SK-N-SH (cell line): ENCODE measurements around the gene RSPO4. TPM values are rescaled to one million over a fixed set of nuclear protein-coding genes. Genes with fewer than 3 reads are reported as not detected.

Source experiments
- CTCF ChIA-PET: fragments of 300-600, 350-600 bp; formaldehyde crosslinking; extraction: SDS; loops from one replicate; lab custom pipeline; 2021; lab: Yijun Ruan, JAX
- POLR2A ChIA-PET: fragments of 350-600 bp; sonication (Branson Sonifier 250); formaldehyde crosslinking; extraction: SDS; loops from one replicate; lab custom pipeline; 2020; ENCODE audit warnings: antibody characterized with exemption, inconsistent platforms; lab: Yijun Ruan, JAX
- DNase-seq: peaks from one replicate; pipeline ENCODE4 v3.0.0; 2012
- H2AFZ ChIP-seq: fragments of 200-600 bp; sonication (generic); 2 replicates; pipeline ENCODE4 v1.8.1; 2016; ENCODE audit warnings: antibody characterized with exemption, mild to moderate bottlenecking, low read depth
- H3F3A ChIP-seq: fragments of 200-600 bp; sonication (generic); replicated peaks from 2 replicates; pipeline ENCODE3; 2016; ENCODE audit warnings: antibody characterized with exemption, mild to moderate bottlenecking; ENCODE audit not compliant: insufficient read depth
- H3K27ac ChIP-seq, 2 experiments: fragments of 200-500 bp in 1 of 2; fragments of 200-600 bp in 1 of 2; sonication (Bioruptor generic) in 1 of 2; sonication (generic), shearing (Covaris generic) in 1 of 2; 2 replicates each; pipeline versions ENCODE4 v1.5.1 to v1.6.1; 2014 to 2016; ENCODE audit warnings: low read depth in 2 of 2, inconsistent platforms in 1 of 2, low read length in 1 of 2, mild to moderate bottlenecking in 1 of 2, mixed read lengths in 1 of 2
- H3K27me3 ChIP-seq: fragments of 200-600 bp; sonication (generic), shearing (Covaris generic); 2 replicates; pipeline ENCODE4 v1.6.1; 2016; ENCODE audit warnings: mixed run types; ENCODE audit not compliant: insufficient read depth
- H3K36me3 ChIP-seq, 2 experiments: fragments of 200-500 bp in 1 of 2; fragments of 200-600 bp in 1 of 2; sonication (Bioruptor generic) in 1 of 2; sonication (generic) in 1 of 2; replicated peaks in 1 of 2; 2 replicates each; pipeline versions ENCODE3 to v1.5.1; 2014 to 2016; ENCODE audit warnings: low read length in 1 of 2, mild to moderate bottlenecking in 1 of 2; ENCODE audit not compliant: insufficient read depth in 2 of 2, control insufficient read depth in 1 of 2
- H3K4me1 ChIP-seq, 2 experiments: fragments of 200-500 bp in 1 of 2; fragments of 200-600 bp in 1 of 2; sonication (Bioruptor generic) in 1 of 2; sonication (generic), shearing (Covaris generic) in 1 of 2; 2 replicates each; pipeline versions ENCODE4 v1.5.1 to v1.6.1; 2014 to 2016; ENCODE audit warnings: low read depth in 1 of 2, low read length in 1 of 2, mixed run types in 1 of 2; ENCODE audit not compliant: insufficient read depth in 2 of 2, control insufficient read depth in 1 of 2
- H3K4me2 ChIP-seq: fragments of 200-600 bp; sonication (generic), shearing (Covaris generic); 2 replicates; pipeline ENCODE4 v1.6.1; 2017; ENCODE audit warnings: mixed run types
- H3K4me3 ChIP-seq, 2 experiments: fragments of 200-500 bp in 1 of 2; fragments of 200-600 bp in 1 of 2; sonication (Bioruptor generic) in 1 of 2; sonication (generic), shearing (Covaris generic) in 1 of 2; 2 replicates each; pipeline versions ENCODE4 v1.5.1 to v1.8.1; 2014 to 2016; ENCODE audit warnings: low read depth in 2 of 2, inconsistent platforms in 1 of 2, low read length in 1 of 2, mild to moderate bottlenecking in 1 of 2, mixed read lengths in 1 of 2, moderate library complexity in 1 of 2
- H3K79me2 ChIP-seq: fragments of 200-600 bp; sonication (generic); 2 replicates; pipeline ENCODE4 v1.8.1; 2017; ENCODE audit warnings: mild to moderate bottlenecking; ENCODE audit not compliant: insufficient read depth
- H3K9ac ChIP-seq: fragments of 200-600 bp; sonication (generic); 2 replicates; pipeline ENCODE4 v1.6.1; 2017; ENCODE audit warnings: mixed run types
- H3K9me2 ChIP-seq: fragments of 200-600 bp; sonication (generic); 2 replicates; pipeline ENCODE4 v1.6.1; 2017; ENCODE audit warnings: mixed run types
- H3K9me3 ChIP-seq: fragments of 200-600 bp; sonication (generic); 2 replicates; pipeline ENCODE4 v1.6.1; 2017; ENCODE audit warnings: mixed run types, mild to moderate bottlenecking, moderate library complexity
- H4K20me1 ChIP-seq: fragments of 200-600 bp; sonication (generic); 2 replicates; pipeline ENCODE4 v1.6.1; 2017; ENCODE audit warnings: mild to moderate bottlenecking, mixed run types; ENCODE audit not compliant: insufficient read depth
- CHD2 ChIP-seq: fragments of 150-350 bp; IDR thresholded peaks from 2 replicates; pipeline ENCODE4 v1.6.1; 2018; ENCODE audit warnings: low read length; ENCODE audit not compliant: partially characterized antibody
- EZH2phosphoT487 ChIP-seq: fragments of 200-600 bp; sonication (generic); IDR thresholded peaks from 2 replicates; pipeline ENCODE4 v1.6.1; 2017; ENCODE audit warnings: low read depth, mixed run types, mild to moderate bottlenecking, antibody characterized with exemption, moderate library complexity, borderline replicate concordance
- FOSL2 ChIP-seq: IDR thresholded peaks from 2 replicates; pipeline ENCODE4 v1.4.0; 2012; ENCODE audit warnings: low read depth, mild to moderate bottlenecking, moderate library complexity, borderline replicate concordance
- FOXM1 ChIP-seq: IDR thresholded peaks from 2 replicates; pipeline ENCODE4 v1.4.0; 2012; ENCODE audit warnings: low read depth, mild to moderate bottlenecking
- GABPA ChIP-seq: IDR thresholded peaks from 2 replicates; pipeline ENCODE4 v1.4.0; 2012; ENCODE audit warnings: low read depth, mild to moderate bottlenecking
- NFIC ChIP-seq: IDR thresholded peaks from 2 replicates; pipeline ENCODE4 v1.4.0; 2012; ENCODE audit warnings: borderline replicate concordance
- NRF1 ChIP-seq: IDR thresholded peaks from 2 replicates; pipeline ENCODE4 v1.6.1; 2012; ENCODE audit warnings: low read depth, mild to moderate bottlenecking, low read length
- RAD21 ChIP-seq: IDR thresholded peaks from 2 replicates; pipeline ENCODE4 v1.6.1; 2012; ENCODE audit warnings: mild to moderate bottlenecking, low read length
- RXRA ChIP-seq: IDR thresholded peaks from 2 replicates; pipeline ENCODE4 v1.4.0; 2012; ENCODE audit warnings: low read depth, mild to moderate bottlenecking, borderline replicate concordance
- SIN3A ChIP-seq: IDR thresholded peaks from 2 replicates; pipeline ENCODE4 v1.6.1; 2012; ENCODE audit warnings: low read depth, mild to moderate bottlenecking, low read length, moderate library complexity, borderline replicate concordance
- SMC3 ChIP-seq: IDR thresholded peaks from 2 replicates; pipeline ENCODE4 v1.6.1; 2012; ENCODE audit warnings: low read depth, low read length, improper control_type of control experiment
- YY1 ChIP-seq: IDR thresholded peaks from 2 replicates; pipeline ENCODE4 v1.4.0; 2012; ENCODE audit warnings: low read depth, mild to moderate bottlenecking
- WGBS: methylation state at CpG from one replicate; pipeline ENCODE4 v1.1.6; 2017; ENCODE audit warnings: low lambda C conversion rate; 5-methylcytosine and 5-hydroxymethylcytosine counted together
- polyA plus RNA-seq, 3 experiments: library from polyadenylated mRNA; depleted of rRNA; stranded (reverse); fragments of >200 nt; gene quantifications; 2 replicates each; pipeline ENCODE4 v1.2.3, GENCODE V29; 2012
- TF ChIP-seq, protein P1 (sequence below): IDR thresholded peaks from 2 replicates; pipeline ENCODE4 v1.4.0; 2012; ENCODE audit warnings: low read depth
- TF ChIP-seq, protein P2 (sequence below): fragments of 200-600 bp; sonication (generic); IDR thresholded peaks from 2 replicates; pipeline ENCODE4 v1.6.1; 2017; ENCODE audit warnings: antibody characterized with exemption, mild to moderate bottlenecking, moderate library complexity
- TF ChIP-seq, protein P3 (sequence below): IDR thresholded peaks from 2 replicates; pipeline ENCODE4 v1.4.0; 2012; ENCODE audit warnings: low read depth, borderline replicate concordance
- TF ChIP-seq, protein P4 (sequence below): IDR thresholded peaks from 2 replicates; pipeline ENCODE4 v1.4.0; 2012; ENCODE audit warnings: low read depth, borderline replicate concordance

RSPO4 gene
- polyA plus RNA-seq, 1 of the 3 experiments (the other 2 are of a cell fraction): not detected

DNA sequence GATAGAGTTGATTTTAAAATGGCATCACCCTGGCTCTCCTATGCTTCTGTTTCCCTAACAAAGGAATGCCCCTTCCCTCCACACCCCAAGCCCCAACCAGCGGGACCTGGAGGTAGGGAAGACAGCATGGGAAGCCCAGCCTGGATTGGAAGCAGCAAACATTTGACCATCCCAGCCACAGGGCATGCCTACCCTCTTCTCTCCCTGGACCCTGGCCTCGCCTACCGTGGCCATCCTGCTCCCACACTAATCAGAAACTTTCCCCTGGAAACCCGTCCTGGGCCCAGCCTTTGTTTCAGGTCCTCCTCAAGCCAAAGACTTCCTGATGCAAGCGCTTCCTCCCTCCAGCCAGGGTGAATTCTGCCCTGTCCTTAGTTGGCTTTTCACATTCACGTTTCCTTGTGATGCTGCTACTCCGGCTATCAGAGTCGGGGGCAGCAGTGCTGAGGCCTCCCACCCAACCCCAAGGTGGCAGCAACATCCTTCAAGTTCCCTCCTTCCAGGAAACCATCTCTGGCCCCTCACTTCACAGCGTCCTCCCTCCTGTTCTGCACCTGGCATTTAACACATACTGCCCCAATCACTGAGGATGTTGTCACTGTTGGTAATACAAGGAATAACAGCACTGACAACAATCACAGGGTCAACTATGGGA is 67.8 kb downstream of the RSPO4 start:
- H3K27me3 ChIP-seq: no peaks in the 10 kb centered on the region
- no peak overlapping the region for H3K9ac ChIP-seq
- H2AFZ ChIP-seq: no peak overlapping the region
- H3K9me3 ChIP-seq: peaks cover 9% of the 10 kb centered on the region; the same call in 1 of the 2 replicates
- ChIA-PET CTCF (interaction anchor here (1.8 kb wide), 1 partner anchor 101 kb away, joined by 6 read pairs; the partner anchor contains the start of gene FAM110A), POLR2A (no interaction called here)
- H3K27ac ChIP-seq: no peak overlapping the region
- no peaks in the 10 kb centered on the region for H4K20me1 ChIP-seq
- no peaks in the 10 kb centered on the region for H3K4me1 ChIP-seq
- no peaks in the 10 kb centered on the region for H3K9me2 ChIP-seq
- no peak overlapping the region for H3K4me2 ChIP-seq
- no peaks in the 10 kb centered on the region for H3K79me2 ChIP-seq
- TF ChIP-seq RXRA: no peak
- no peak for TF ChIP-seq GABPA
- no peak for TF ChIP-seq CHD2
- TF ChIP-seq, protein P1, sequence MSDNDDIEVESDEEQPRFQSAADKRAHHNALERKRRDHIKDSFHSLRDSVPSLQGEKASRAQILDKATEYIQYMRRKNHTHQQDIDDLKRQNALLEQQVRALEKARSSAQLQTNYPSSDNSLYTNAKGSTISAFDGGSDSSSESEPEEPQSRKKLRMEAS: no peak
- no peak for TF ChIP-seq RAD21
- TF ChIP-seq SIN3A: no peak
- no peak for TF ChIP-seq FOXM1
- TF ChIP-seq YY1: no peak
- TF ChIP-seq FOSL2: no peak
- no peak for TF ChIP-seq SMC3
- TF ChIP-seq, protein P2, sequence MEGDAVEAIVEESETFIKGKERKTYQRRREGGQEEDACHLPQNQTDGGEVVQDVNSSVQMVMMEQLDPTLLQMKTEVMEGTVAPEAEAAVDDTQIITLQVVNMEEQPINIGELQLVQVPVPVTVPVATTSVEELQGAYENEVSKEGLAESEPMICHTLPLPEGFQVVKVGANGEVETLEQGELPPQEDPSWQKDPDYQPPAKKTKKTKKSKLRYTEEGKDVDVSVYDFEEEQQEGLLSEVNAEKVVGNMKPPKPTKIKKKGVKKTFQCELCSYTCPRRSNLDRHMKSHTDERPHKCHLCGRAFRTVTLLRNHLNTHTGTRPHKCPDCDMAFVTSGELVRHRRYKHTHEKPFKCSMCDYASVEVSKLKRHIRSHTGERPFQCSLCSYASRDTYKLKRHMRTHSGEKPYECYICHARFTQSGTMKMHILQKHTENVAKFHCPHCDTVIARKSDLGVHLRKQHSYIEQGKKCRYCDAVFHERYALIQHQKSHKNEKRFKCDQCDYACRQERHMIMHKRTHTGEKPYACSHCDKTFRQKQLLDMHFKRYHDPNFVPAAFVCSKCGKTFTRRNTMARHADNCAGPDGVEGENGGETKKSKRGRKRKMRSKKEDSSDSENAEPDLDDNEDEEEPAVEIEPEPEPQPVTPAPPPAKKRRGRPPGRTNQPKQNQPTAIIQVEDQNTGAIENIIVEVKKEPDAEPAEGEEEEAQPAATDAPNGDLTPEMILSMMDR: no peak
- no peak for TF ChIP-seq NRF1
- TF ChIP-seq EZH2phosphoT487: no peak
- TF ChIP-seq, protein P3, sequence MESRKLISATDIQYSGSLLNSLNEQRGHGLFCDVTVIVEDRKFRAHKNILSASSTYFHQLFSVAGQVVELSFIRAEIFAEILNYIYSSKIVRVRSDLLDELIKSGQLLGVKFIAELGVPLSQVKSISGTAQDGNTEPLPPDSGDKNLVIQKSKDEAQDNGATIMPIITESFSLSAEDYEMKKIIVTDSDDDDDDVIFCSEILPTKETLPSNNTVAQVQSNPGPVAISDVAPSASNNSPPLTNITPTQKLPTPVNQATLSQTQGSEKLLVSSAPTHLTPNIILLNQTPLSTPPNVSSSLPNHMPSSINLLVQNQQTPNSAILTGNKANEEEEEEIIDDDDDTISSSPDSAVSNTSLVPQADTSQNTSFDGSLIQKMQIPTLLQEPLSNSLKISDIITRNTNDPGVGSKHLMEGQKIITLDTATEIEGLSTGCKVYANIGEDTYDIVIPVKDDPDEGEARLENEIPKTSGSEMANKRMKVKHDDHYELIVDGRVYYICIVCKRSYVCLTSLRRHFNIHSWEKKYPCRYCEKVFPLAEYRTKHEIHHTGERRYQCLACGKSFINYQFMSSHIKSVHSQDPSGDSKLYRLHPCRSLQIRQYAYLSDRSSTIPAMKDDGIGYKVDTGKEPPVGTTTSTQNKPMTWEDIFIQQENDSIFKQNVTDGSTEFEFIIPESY: no peak
- TF ChIP-seq NFIC: no peak
- TF ChIP-seq, protein P4, sequence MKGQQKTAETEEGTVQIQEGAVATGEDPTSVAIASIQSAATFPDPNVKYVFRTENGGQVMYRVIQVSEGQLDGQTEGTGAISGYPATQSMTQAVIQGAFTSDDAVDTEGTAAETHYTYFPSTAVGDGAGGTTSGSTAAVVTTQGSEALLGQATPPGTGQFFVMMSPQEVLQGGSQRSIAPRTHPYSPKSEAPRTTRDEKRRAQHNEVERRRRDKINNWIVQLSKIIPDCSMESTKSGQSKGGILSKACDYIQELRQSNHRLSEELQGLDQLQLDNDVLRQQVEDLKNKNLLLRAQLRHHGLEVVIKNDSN: no peak
- no peak overlapping the region for H3K4me3 ChIP-seq
- H3F3A ChIP-seq: no peaks in the 10 kb centered on the region
- WGBS: 10% methylated on average over 8 of the region's 9 CpGs
- no peaks in the 10 kb centered on the region for H3K36me3 ChIP-seq
- no peak for DNase-seq
